Measurements from ENCODE around the gene ADAMTS2.

- TF ChIP-seq CTCF (IDR thresholded peaks at IDR 0.05), result no peak
- TF ChIP-seq POLR2A (IDR thresholded peaks at IDR 0.05), result no peak
These were observed 159.3 kb downstream of the ADAMTS2 start for GRCh38 chr5:179185941-179186411.
